Measurements from ENCODE around the gene TAGLN2. TPM values are rescaled to one million over a fixed set of nuclear protein-coding genes. Genes with fewer than 3 reads are reported as not detected.

TAGLN2 gene
- total RNA-seq, 1 experiment from 2014 or later, result 464 TPM

- CTCF ChIA-PET, result interaction anchor here (0.6 to 52.4 kb wide), 9 partner anchors 15 to 155 kb away, joined by 3 to 1675 read pairs (median 5); partner anchors contain the start of genes IGSF9 and PIGM
- TF ChIP-seq, protein P1, sequence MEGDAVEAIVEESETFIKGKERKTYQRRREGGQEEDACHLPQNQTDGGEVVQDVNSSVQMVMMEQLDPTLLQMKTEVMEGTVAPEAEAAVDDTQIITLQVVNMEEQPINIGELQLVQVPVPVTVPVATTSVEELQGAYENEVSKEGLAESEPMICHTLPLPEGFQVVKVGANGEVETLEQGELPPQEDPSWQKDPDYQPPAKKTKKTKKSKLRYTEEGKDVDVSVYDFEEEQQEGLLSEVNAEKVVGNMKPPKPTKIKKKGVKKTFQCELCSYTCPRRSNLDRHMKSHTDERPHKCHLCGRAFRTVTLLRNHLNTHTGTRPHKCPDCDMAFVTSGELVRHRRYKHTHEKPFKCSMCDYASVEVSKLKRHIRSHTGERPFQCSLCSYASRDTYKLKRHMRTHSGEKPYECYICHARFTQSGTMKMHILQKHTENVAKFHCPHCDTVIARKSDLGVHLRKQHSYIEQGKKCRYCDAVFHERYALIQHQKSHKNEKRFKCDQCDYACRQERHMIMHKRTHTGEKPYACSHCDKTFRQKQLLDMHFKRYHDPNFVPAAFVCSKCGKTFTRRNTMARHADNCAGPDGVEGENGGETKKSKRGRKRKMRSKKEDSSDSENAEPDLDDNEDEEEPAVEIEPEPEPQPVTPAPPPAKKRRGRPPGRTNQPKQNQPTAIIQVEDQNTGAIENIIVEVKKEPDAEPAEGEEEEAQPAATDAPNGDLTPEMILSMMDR (IDR thresholded peaks at IDR 0.05; ENCODE audit: unreplicated experiment), result no peak
- BruUV-seq (replicated peaks), result no TSS peak
These were observed 5.9 kb upstream of the TAGLN2 start for GRCh38 chr1:159931101-159931794.

DNA sequence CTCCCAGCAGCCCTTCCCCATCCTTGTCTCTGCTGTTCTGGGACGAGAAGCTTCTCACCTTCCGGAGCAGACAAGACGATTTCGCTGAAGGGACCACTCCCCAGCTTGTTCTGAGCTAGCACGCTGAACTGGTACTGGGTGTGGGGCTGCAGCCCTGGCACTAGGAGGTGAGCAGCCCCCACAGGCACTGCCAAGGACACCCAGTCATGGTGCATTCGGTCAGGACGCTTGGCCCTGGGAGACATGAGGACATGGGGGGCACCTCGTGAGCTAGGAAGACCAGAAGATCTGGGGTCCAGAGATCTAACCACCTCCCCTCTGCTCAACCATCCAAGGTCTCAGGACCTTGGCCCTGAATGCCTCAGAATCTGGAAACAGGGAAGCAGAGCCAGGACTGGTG, 5.3 kb upstream of the TAGLN2 start:
- no peaks in the 10 kb centered on the region for H3K9me3 Mint-ChIP-seq (ENCODE audit: unreplicated experiment)
- TF ChIP-seq, protein P1 (IDR thresholded peaks at IDR 0.05; ENCODE audit: unreplicated experiment), result no peak
- ChIA-PET CTCF (interaction anchor here (0.7 to 52.4 kb wide), 9 partner anchors 9 to 148 kb away, joined by 3 to 1675 read pairs (median 5); partner anchors contain the start of gene PIGM), POLR2A (interaction anchor here (1.0 kb wide), 2 partner anchors 89 to 150 kb away, joined by 3 read pairs; partner anchors contain the start of gene DUSP23)
- intact Hi-C loops (cut with micrococcal nuclease), result loop anchor here (10.0 kb wide), 2 partner anchors 144 to 444 kb away; partner anchors contain the start of gene KCNJ10
- no peak overlapping the region for H3K4me3 Mint-ChIP-seq (ENCODE audit: unreplicated experiment)
- H3K36me3 Mint-ChIP-seq (ENCODE audit: insufficient read depth, unreplicated experiment), result peaks cover under 1% of the 10 kb centered on the region
- no peaks in the 10 kb centered on the region for H3K27me3 Mint-ChIP-seq (ENCODE audit: insufficient read depth, unreplicated experiment)
- DNase-seq (ENCODE audit: unreplicated experiment), result no peak
- BruUV-seq (replicated peaks), result no TSS peak
- peaks cover 15% of the 10 kb centered on the region for H3K4me1 Mint-ChIP-seq (ENCODE audit: insufficient read depth, unreplicated experiment)
- H3K27ac Mint-ChIP-seq (ENCODE audit: low read depth, unreplicated experiment), result no peak overlapping the region

More at GRCh38 chr1:159931101-159931794, 5.9 kb upstream of the TAGLN2 start:
- DNase-seq (ENCODE audit: unreplicated experiment), result no peak
- no peak overlapping the region for H3K4me3 Mint-ChIP-seq (ENCODE audit: unreplicated experiment)
- intact Hi-C loops (cut with micrococcal nuclease), result loop anchor here (10.0 kb wide), 2 partner anchors 144 to 444 kb away; partner anchors contain the start of gene KCNJ10
- peaks cover 13% of the 10 kb centered on the region for H3K4me1 Mint-ChIP-seq (ENCODE audit: insufficient read depth, unreplicated experiment)
- no peak overlapping the region for H3K27ac Mint-ChIP-seq (ENCODE audit: low read depth, unreplicated experiment)
- H3K9me3 Mint-ChIP-seq (ENCODE audit: unreplicated experiment), result no peaks in the 10 kb centered on the region
- POLR2A ChIA-PET, result interaction anchor here (1.0 kb wide), 1 partner anchor 90 kb away, joined by 3 read pairs; no protein-coding TSS in a partner anchor
- H3K36me3 Mint-ChIP-seq (ENCODE audit: insufficient read depth, unreplicated experiment), result no peaks in the 10 kb centered on the region
- H3K27me3 Mint-ChIP-seq (ENCODE audit: insufficient read depth, unreplicated experiment), result no peaks in the 10 kb centered on the region

- TF ChIP-seq, protein P1 (IDR thresholded peaks at IDR 0.05; ENCODE audit: unreplicated experiment), result no peak
- intact Hi-C loops (cut with micrococcal nuclease), result loop anchor here (10.0 kb wide), 2 partner anchors 145 to 445 kb away; partner anchors contain the start of gene KCNJ10
- Mint-ChIP-seq H3K27me3 (ENCODE audit: insufficient read depth, unreplicated experiment) (no peaks in the 10 kb centered on the region), H3K36me3 (ENCODE audit: insufficient read depth, unreplicated experiment) (peaks cover 4% of the 10 kb centered on the region), H3K9me3 (ENCODE audit: unreplicated experiment) (no peaks in the 10 kb centered on the region), H3K27ac (ENCODE audit: low read depth, unreplicated experiment) (no peak overlapping the region), H3K4me3 (ENCODE audit: unreplicated experiment) (no peak overlapping the region), H3K4me1 (ENCODE audit: insufficient read depth, unreplicated experiment) (peaks cover 15% of the 10 kb centered on the region)
- ChIA-PET POLR2A (interaction anchor here (1.0 kb wide), 2 partner anchors 89 to 150 kb away, joined by 3 read pairs; partner anchors contain the start of gene DUSP23), CTCF (interaction anchor here (0.6 to 52.4 kb wide), 11 partner anchors 9 to 733 kb away, joined by 3 to 1675 read pairs (median 5); partner anchors contain the start of gene PIGM)
- BruUV-seq (replicated peaks), result no TSS peak
- DNase-seq (ENCODE audit: unreplicated experiment), result no peak
These were observed 4.9 kb upstream of the TAGLN2 start for GRCh38 chr1:159930216-159930615.
